ENCODE measurements around the gene CIAPIN1. TPM values are rescaled to one million over a fixed set of nuclear protein-coding genes. Genes with fewer than 3 reads are reported as not detected.

Gene CIAPIN1
- total RNA-seq, 2 experiments from 2014 or later: 27.8 to 28.0 TPM

DNA sequence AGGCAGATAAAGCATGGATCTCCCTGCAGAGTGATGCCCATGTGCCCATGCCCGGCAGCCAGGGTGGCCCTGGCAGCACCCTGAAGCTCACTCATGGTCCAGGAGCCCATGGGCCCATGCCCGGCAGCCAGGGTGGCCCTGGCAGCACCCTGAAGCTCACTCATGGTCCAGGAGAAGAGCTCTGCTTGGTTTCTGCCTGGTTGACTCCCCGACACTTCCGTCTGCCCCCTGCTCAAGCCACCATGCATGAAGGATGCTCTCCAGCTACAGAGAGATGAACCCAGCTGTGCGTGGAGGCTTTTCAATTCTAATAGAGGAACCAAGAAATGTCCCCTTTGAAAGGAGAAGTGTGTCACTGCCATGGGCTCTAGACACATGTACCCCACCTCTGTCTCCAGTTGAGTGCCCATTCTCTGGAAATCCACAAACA lies 33.9 kb downstream of the CIAPIN1 start:
- Mint-ChIP-seq H3K27me3 (no peaks in the 10 kb centered on the region), H3K27ac (no peak overlapping the region), H3K9me3 (no peaks in the 10 kb centered on the region), H3K36me3 (ENCODE audit: low read depth) (no peaks in the 10 kb centered on the region), H3K4me3 (no peak overlapping the region), H3K4me1 (ENCODE audit: low read depth) (peaks cover 7% of the 10 kb centered on the region)
- Histone ChIP-seq H3K9me3 (ENCODE audit: control insufficient read depth in 1 of 2, insufficient read depth in 1 of 2, low read length in 2 of 2) (no peaks in the 10 kb centered on the region), H3K36me3 (ENCODE audit: insufficient read depth, low read length) (no peaks in the 10 kb centered on the region), H3K27me3 (ENCODE audit: control insufficient read depth in 1 of 2, insufficient read depth in 2 of 2, low read length in 2 of 2) (no peaks in the 10 kb centered on the region), H3K4me1 (ENCODE audit: insufficient read depth, low read length) (peaks cover 16% of the 10 kb centered on the region), H3K4me3 (ENCODE audit: low read length) (no peak overlapping the region), H3K27ac (ENCODE audit: low read depth in 1 of 2, low read length in 2 of 2) (no peak overlapping the region)
- TF ChIP-seq, protein P1, sequence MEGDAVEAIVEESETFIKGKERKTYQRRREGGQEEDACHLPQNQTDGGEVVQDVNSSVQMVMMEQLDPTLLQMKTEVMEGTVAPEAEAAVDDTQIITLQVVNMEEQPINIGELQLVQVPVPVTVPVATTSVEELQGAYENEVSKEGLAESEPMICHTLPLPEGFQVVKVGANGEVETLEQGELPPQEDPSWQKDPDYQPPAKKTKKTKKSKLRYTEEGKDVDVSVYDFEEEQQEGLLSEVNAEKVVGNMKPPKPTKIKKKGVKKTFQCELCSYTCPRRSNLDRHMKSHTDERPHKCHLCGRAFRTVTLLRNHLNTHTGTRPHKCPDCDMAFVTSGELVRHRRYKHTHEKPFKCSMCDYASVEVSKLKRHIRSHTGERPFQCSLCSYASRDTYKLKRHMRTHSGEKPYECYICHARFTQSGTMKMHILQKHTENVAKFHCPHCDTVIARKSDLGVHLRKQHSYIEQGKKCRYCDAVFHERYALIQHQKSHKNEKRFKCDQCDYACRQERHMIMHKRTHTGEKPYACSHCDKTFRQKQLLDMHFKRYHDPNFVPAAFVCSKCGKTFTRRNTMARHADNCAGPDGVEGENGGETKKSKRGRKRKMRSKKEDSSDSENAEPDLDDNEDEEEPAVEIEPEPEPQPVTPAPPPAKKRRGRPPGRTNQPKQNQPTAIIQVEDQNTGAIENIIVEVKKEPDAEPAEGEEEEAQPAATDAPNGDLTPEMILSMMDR (IDR thresholded peaks at IDR 0.05): no peak
- ATAC-seq (ENCODE audit: poor library complexity) (no peak), DNase-seq (no peak)
- intact Hi-C loops (cut with DNase I, micrococcal nuclease): loop anchor here in 1 of 2 experiments (10.0 kb wide), 1 partner anchor 329 kb away; no protein-coding TSS in a partner anchor
- POLR2A ChIA-PET: interaction anchor here (1.2 kb wide), 1 partner anchor 49 kb away, joined by 3 read pairs; the partner anchor contains the start of gene POLR2C
- CTCF ChIA-PET: interaction anchor here (0.6 kb wide), 1 partner anchor 532 kb away, joined by 3 read pairs; no protein-coding TSS in a partner anchor

DNA sequence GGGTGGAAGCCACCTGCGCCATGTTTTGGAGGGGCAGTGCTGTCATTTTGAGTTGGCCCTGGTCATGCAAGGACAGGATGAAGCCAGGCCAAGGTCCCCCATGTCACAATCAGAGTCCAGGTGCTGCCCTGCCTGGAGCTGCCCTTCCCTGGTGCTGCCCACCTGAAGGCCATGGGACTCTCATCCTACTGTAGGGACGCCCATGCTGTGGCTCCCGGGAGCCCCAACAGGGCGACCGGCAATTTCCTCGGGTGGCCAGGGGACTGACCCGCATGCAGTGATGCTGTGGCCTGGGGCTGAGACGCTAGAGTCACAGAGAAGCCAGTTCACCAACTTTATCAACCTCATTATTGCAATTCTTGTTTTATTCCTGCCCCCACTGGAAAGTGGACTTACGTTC lies 34.6 kb downstream of the CIAPIN1 start:
- Histone ChIP-seq H3K36me3 (ENCODE audit: insufficient read depth, low read length) (no peaks in the 10 kb centered on the region), H3K9me3 (ENCODE audit: control insufficient read depth in 1 of 2, insufficient read depth in 1 of 2, low read length in 2 of 2) (no peaks in the 10 kb centered on the region), H3K27ac (ENCODE audit: low read depth in 1 of 2, low read length in 2 of 2) (no peak overlapping the region), H3K4me1 (ENCODE audit: insufficient read depth, low read length) (peaks cover 14% of the 10 kb centered on the region), H3K4me3 (ENCODE audit: low read length) (no peak overlapping the region), H3K27me3 (ENCODE audit: control insufficient read depth in 1 of 2, insufficient read depth in 2 of 2, low read length in 2 of 2) (no peaks in the 10 kb centered on the region)
- intact Hi-C loops (cut with DNase I, micrococcal nuclease): loop anchor here in 1 of 2 experiments (10.0 kb wide), 1 partner anchor 328 kb away; no protein-coding TSS in a partner anchor
- H3K4me3 Mint-ChIP-seq: no peak overlapping the region
- POLR2A ChIA-PET: interaction anchor here (1.2 kb wide), 1 partner anchor 50 kb away, joined by 3 read pairs; the partner anchor contains the start of gene POLR2C
- DNase-seq (no peak), ATAC-seq (ENCODE audit: poor library complexity) (no peak)
- CTCF ChIA-PET: no interaction called here
- TF ChIP-seq, protein P1 (IDR thresholded peaks at IDR 0.05): no peak
- no peaks in the 10 kb centered on the region for H3K36me3 Mint-ChIP-seq (ENCODE audit: low read depth)
- peaks cover 7% of the 10 kb centered on the region for H3K4me1 Mint-ChIP-seq (ENCODE audit: low read depth)
- H3K9me3 Mint-ChIP-seq: no peaks in the 10 kb centered on the region
- H3K27ac Mint-ChIP-seq: no peak overlapping the region
- H3K27me3 Mint-ChIP-seq: no peaks in the 10 kb centered on the region

DNA sequence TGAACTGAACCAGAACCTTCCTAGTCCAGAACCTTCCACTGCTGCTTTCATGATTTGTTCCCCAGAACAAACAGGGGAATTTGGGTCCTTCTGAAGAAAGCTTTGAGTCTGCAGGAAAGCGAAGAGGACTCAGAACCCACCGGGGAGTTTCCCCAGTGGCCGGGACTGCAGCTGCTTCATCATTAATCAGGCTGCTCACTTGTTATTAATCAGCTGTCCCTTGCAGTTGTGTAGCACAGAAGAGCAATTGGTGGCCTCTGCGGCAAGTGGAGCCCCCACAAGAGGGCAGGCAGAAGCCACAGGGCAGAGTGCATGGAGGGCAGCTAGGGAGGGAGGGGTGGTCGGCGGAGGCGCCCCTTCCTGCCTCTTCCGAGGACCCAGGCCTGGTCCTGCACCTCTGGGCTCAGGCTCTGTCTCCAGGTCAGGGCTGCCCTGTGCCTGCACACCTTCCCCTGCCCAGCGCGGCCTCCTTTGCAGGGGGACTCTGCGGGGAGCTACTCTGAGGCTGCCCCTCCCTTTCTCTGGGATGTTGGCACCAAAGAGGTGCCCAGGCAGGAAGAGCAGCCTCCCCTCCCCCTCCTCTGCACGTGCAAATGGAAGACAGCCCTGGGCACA lies 35.7 kb downstream of the CIAPIN1 start:
- no peaks in the 10 kb centered on the region for H3K27me3 ChIP-seq (ENCODE audit: control insufficient read depth in 1 of 2, insufficient read depth in 2 of 2, low read length in 2 of 2)
- H3K9me3 Mint-ChIP-seq: no peaks in the 10 kb centered on the region
- ATAC-seq (ENCODE audit: poor library complexity) (no peak), DNase-seq (no peak)
- H3K27me3 Mint-ChIP-seq: no peaks in the 10 kb centered on the region
- no peaks in the 10 kb centered on the region for H3K4me1 Mint-ChIP-seq (ENCODE audit: low read depth)
- peaks cover 3% of the 10 kb centered on the region for H3K4me1 ChIP-seq (ENCODE audit: insufficient read depth, low read length)
- H3K4me3 Mint-ChIP-seq: no peak overlapping the region
- CTCF ChIA-PET: no interaction called here
- H3K4me3 ChIP-seq (ENCODE audit: low read length): no peak overlapping the region
- H3K9me3 ChIP-seq (ENCODE audit: control insufficient read depth in 1 of 2, insufficient read depth in 1 of 2, low read length in 2 of 2): no peaks in the 10 kb centered on the region
- H3K27ac Mint-ChIP-seq: no peak overlapping the region
- no peaks in the 10 kb centered on the region for H3K36me3 ChIP-seq (ENCODE audit: insufficient read depth, low read length)
- POLR2A ChIA-PET: no interaction called here
- intact Hi-C loops (cut with DNase I, micrococcal nuclease): loop anchor here in 1 of 2 experiments (10.0 kb wide), 1 partner anchor 327 kb away; no protein-coding TSS in a partner anchor
- TF ChIP-seq, protein P1 (IDR thresholded peaks at IDR 0.05): no peak
- no peak overlapping the region for H3K27ac ChIP-seq (ENCODE audit: low read depth in 1 of 2, low read length in 2 of 2)
- no peaks in the 10 kb centered on the region for H3K36me3 Mint-ChIP-seq (ENCODE audit: low read depth)
